ENCODE measurements around the gene CYP26C1.

Gene CYP26C1

GRCh38 chr10:93060887-93061593 lies 442 bp downstream of the CYP26C1 start:
- no peak for DNase-seq
- TF ChIP-seq GATA1 (IDR thresholded peaks at IDR 0.05; ENCODE audit: low read depth, low read length), result no peak

- peak; percentile 49 to 57 for DNase-seq
Measured at GRCh38 chr10:93061594-93062513, 1.3 kb downstream of the CYP26C1 start.

GRCh38 chr10:93062514-93063143 lies 2.0 kb downstream of the CYP26C1 start:
- peak; percentile 84 to 87 for DNase-seq
- TF ChIP-seq GATA1 (IDR thresholded peaks at IDR 0.05; ENCODE audit: low read depth, low read length) (no peak), POLR2A (IDR thresholded peaks at IDR 0.05; ENCODE audit: low read length) (no peak)

More at GRCh38 chr10:93061594-93062513, 1.3 kb downstream of the CYP26C1 start:
- TF ChIP-seq GATA1 (IDR thresholded peaks at IDR 0.05; ENCODE audit: low read depth, low read length) (no peak), POLR2A (IDR thresholded peaks at IDR 0.05; ENCODE audit: low read length) (no peak)

- no peak for DNase-seq
- TF ChIP-seq GATA1 (IDR thresholded peaks at IDR 0.05; ENCODE audit: low read depth, low read length), result no peak
- no peak for TF ChIP-seq POLR2A (IDR thresholded peaks at IDR 0.05; ENCODE audit: low read length)
Measured at GRCh38 chr10:93063144-93063976, 2.8 kb downstream of the CYP26C1 start.

GRCh38 chr10:93063977-93064660 lies 3.5 kb downstream of the CYP26C1 start:
- DNase-seq, result no peak
- TF ChIP-seq GATA1 (IDR thresholded peaks at IDR 0.05; ENCODE audit: low read depth, low read length), result no peak
- no peak for TF ChIP-seq POLR2A (IDR thresholded peaks at IDR 0.05; ENCODE audit: low read length)

GRCh38 chr10:93064874-93065660 lies 4.5 kb downstream of the CYP26C1 start:
- no peak for DNase-seq
- TF ChIP-seq GATA1 (IDR thresholded peaks at IDR 0.05; ENCODE audit: low read depth, low read length) (no peak), POLR2A (IDR thresholded peaks at IDR 0.05; ENCODE audit: low read length) (no peak)

GRCh38 chr10:93065675-93066543 lies 5.3 kb downstream of the CYP26C1 start:
- DNase-seq, result peak; percentile 20 to 35
- TF ChIP-seq POLR2A (IDR thresholded peaks at IDR 0.05; ENCODE audit: low read length), result no peak
- TF ChIP-seq GATA1 (IDR thresholded peaks at IDR 0.05; ENCODE audit: low read depth, low read length), result no peak

- TF ChIP-seq POLR2A (IDR thresholded peaks at IDR 0.05; ENCODE audit: low read length) (no peak), GATA1 (IDR thresholded peaks at IDR 0.05; ENCODE audit: low read depth, low read length) (no peak)
Measured at GRCh38 chr10:93066544-93066913, 5.9 kb downstream of the CYP26C1 start.

GRCh38 chr10:93067443-93068365 lies 7.1 kb downstream of the CYP26C1 start:
- no peak for DNase-seq
- TF ChIP-seq POLR2A (IDR thresholded peaks at IDR 0.05; ENCODE audit: low read length) (no peak), GATA1 (IDR thresholded peaks at IDR 0.05; ENCODE audit: low read depth, low read length) (no peak)

More at GRCh38 chr10:93066544-93066913, 5.9 kb downstream of the CYP26C1 start:
- no peak for DNase-seq

Measured in erythroblast (primary cell).